GM12878 (cell line): ENCODE measurements around the gene SLC7A10. TPM values are rescaled to one million over a fixed set of nuclear protein-coding genes. Genes with fewer than 3 reads are reported as not detected.

ENCODE experiments used
- EZH2 ChIP-seq: IDR thresholded peaks from 2 replicates; pipeline ENCODE4 v1.6.1; 2012; ENCODE audit warnings: low read depth, mild to moderate bottlenecking, control low read depth, inconsistent platforms, low read length, borderline replicate concordance; ENCODE audit not compliant: control insufficient read depth
- MTA3 ChIP-seq: IDR thresholded peaks from 2 replicates; pipeline ENCODE4 v1.6.1; 2012; ENCODE audit warnings: low read length, inconsistent platforms, borderline replicate concordance
- NR2C1 ChIP-seq: fragments of 450-650 bp; IDR thresholded peaks from 2 replicates; pipeline ENCODE4 v1.6.1; 2017; ENCODE audit warnings: antibody characterized with exemption, mild to moderate bottlenecking, moderate library complexity
- polyA plus RNA-seq, 11 experiments: library from polyadenylated mRNA; depleted of rRNA in 4 of 11; unstranded in 6 of 11; stranded (reverse) in 5 of 11; fragments of >200 nt; fragmentation: Nextera tagmentation in 4 of 11; fragmentation: Illumina TruSeq in 1 of 11; extraction: Ambion mirVana in 4 of 11; extraction: Trizol in 1 of 11; gene quantifications; 1 replicate in 1 of 11; 2 replicates in 10 of 11; pipeline versions ENCODE4 v1.2.1 to v1.2.3, GENCODE V29; 2011 to 2016; ENCODE audit warnings: inconsistent platforms in 2 of 11, missing spikeins in 2 of 11, low read depth in 1 of 11
- total RNA-seq, 4 experiments: library from RNA; depleted of rRNA in 3 of 4; stranded (reverse); fragments of >200 nt in 3 of 4; fragmentation: Illumina TruSeq in 1 of 4; extraction: Trizol in 1 of 4; gene quantifications; 2 replicates each; pipeline versions ENCODE4 v1.2.1 to v1.2.3, GENCODE V29; 2013 to 2021
- TF ChIP-seq, protein P1 (sequence below): fragments of 450-650 bp; IDR thresholded peaks from 2 replicates; pipeline ENCODE4 v1.6.1; 2017; ENCODE audit warnings: antibody characterized with exemption, mild to moderate bottlenecking, moderate library complexity
- TF ChIP-seq, protein P2 (sequence below): fragments of 450-650 bp; IDR thresholded peaks from 2 replicates; pipeline ENCODE4 v1.6.1; 2017; ENCODE audit warnings: mild to moderate bottlenecking, moderate library complexity

The SLC7A10 gene
- total and polyA plus RNA-seq, 10 of the 15 experiments (the other 5 are each of a cell fraction or from before 2014, with no cell fraction given), result not detected

DNA sequence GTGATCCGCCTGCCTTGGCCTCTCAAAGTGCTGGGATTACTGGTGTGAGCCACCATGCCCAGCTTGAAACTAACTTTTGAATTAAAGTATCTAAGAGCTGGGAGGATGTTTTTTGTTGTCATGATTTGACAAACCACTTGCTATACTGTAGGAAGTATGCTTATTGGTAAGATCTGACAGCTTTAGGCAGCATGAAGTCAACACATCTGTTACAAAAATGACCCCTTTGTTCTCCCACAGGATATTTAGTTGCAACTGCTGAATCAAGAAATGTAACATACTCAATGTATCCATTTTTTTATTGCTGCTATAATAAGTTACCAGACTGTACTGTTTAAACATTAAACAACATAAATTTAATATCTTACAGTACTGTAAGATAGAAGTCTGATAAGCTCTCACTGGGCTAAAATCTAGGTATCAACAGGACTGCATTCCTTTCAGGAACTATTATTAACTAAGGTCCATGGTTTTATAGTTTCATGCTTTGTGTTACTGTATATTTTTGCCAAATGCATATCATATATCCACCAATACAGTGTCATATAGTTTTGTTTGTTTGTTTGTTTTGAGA is 54.3 kb downstream of the SLC7A10 start (continued):
- no peak for TF ChIP-seq NR2C1
- TF ChIP-seq, protein P1, sequence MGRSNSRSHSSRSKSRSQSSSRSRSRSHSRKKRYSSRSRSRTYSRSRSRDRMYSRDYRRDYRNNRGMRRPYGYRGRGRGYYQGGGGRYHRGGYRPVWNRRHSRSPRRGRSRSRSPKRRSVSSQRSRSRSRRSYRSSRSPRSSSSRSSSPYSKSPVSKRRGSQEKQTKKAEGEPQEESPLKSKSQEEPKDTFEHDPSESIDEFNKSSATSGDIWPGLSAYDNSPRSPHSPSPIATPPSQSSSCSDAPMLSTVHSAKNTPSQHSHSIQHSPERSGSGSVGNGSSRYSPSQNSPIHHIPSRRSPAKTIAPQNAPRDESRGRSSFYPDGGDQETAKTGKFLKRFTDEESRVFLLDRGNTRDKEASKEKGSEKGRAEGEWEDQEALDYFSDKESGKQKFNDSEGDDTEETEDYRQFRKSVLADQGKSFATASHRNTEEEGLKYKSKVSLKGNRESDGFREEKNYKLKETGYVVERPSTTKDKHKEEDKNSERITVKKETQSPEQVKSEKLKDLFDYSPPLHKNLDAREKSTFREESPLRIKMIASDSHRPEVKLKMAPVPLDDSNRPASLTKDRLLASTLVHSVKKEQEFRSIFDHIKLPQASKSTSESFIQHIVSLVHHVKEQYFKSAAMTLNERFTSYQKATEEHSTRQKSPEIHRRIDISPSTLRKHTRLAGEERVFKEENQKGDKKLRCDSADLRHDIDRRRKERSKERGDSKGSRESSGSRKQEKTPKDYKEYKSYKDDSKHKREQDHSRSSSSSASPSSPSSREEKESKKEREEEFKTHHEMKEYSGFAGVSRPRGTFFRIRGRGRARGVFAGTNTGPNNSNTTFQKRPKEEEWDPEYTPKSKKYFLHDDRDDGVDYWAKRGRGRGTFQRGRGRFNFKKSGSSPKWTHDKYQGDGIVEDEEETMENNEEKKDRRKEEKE, result no peak
- no peak for TF ChIP-seq EZH2
- TF ChIP-seq MTA3, result no peak
- TF ChIP-seq, protein P2, sequence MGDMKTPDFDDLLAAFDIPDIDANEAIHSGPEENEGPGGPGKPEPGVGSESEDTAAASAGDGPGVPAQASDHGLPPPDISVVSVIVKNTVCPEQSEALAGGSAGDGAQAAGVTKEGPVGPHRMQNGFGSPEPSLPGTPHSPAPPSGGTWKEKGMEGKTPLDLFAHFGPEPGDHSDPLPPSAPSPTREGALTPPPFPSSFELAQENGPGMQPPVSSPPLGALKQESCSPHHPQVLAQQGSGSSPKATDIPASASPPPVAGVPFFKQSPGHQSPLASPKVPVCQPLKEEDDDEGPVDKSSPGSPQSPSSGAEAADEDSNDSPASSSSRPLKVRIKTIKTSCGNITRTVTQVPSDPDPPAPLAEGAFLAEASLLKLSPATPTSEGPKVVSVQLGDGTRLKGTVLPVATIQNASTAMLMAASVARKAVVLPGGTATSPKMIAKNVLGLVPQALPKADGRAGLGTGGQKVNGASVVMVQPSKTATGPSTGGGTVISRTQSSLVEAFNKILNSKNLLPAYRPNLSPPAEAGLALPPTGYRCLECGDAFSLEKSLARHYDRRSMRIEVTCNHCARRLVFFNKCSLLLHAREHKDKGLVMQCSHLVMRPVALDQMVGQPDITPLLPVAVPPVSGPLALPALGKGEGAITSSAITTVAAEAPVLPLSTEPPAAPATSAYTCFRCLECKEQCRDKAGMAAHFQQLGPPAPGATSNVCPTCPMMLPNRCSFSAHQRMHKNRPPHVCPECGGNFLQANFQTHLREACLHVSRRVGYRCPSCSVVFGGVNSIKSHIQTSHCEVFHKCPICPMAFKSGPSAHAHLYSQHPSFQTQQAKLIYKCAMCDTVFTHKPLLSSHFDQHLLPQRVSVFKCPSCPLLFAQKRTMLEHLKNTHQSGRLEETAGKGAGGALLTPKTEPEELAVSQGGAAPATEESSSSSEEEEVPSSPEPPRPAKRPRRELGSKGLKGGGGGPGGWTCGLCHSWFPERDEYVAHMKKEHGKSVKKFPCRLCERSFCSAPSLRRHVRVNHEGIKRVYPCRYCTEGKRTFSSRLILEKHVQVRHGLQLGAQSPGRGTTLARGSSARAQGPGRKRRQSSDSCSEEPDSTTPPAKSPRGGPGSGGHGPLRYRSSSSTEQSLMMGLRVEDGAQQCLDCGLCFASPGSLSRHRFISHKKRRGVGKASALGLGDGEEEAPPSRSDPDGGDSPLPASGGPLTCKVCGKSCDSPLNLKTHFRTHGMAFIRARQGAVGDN, result no peak
